ENCODE measurements around the gene COG4.

DNA sequence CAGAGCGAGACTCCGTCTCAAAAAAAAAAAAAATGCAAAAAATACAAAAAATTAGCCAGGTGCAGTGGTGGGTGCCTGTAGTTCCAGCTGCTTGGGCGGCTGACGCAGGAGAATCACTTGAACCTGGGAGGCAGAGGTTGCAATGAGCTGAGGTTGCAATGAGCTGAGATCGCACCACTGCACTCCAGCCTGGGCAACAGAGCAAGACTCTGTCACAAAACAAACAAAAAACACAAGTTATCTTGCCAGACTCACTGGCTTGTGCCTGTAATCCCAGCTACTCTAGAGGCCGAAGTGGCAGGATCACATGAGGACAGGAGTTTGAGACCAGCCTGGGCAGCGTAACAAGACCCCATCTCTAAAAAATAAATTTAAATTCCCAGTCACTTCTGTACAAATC is 81.0 kb downstream of the COG4 start:
- no peak for TF ChIP-seq EZH2 (IDR thresholded peaks at IDR 0.05; ENCODE audit: insufficient read depth, poor library complexity, severe bottlenecking)
- TF ChIP-seq EZH2phosphoT487 (IDR thresholded peaks at IDR 0.05; ENCODE audit: insufficient read depth, low read depth) = no peak

Data from GM23248 (cell line).